GM10266 (cell line): Measurements from ENCODE around the gene KRT9.

Source experiments
- DNase-seq: peaks from one replicate; pipeline ENCODE4 v3.0.0; 2012; ENCODE audit errors: extremely low spot score
- TF ChIP-seq, protein P1 (sequence below): IDR thresholded peaks from 2 replicates; pipeline ENCODE4 v1.5.1; 2012; ENCODE audit warnings: mild to moderate bottlenecking, low read depth; ENCODE audit not compliant: control insufficient read depth, insufficient read depth; ENCODE audit errors: missing control alignments

KRT9 gene

GRCh38 chr17:41519501-41520224 is 52.2 kb downstream of the KRT9 start:
- no peak for DNase-seq
- TF ChIP-seq, protein P1, sequence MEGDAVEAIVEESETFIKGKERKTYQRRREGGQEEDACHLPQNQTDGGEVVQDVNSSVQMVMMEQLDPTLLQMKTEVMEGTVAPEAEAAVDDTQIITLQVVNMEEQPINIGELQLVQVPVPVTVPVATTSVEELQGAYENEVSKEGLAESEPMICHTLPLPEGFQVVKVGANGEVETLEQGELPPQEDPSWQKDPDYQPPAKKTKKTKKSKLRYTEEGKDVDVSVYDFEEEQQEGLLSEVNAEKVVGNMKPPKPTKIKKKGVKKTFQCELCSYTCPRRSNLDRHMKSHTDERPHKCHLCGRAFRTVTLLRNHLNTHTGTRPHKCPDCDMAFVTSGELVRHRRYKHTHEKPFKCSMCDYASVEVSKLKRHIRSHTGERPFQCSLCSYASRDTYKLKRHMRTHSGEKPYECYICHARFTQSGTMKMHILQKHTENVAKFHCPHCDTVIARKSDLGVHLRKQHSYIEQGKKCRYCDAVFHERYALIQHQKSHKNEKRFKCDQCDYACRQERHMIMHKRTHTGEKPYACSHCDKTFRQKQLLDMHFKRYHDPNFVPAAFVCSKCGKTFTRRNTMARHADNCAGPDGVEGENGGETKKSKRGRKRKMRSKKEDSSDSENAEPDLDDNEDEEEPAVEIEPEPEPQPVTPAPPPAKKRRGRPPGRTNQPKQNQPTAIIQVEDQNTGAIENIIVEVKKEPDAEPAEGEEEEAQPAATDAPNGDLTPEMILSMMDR = no peak

DNA sequence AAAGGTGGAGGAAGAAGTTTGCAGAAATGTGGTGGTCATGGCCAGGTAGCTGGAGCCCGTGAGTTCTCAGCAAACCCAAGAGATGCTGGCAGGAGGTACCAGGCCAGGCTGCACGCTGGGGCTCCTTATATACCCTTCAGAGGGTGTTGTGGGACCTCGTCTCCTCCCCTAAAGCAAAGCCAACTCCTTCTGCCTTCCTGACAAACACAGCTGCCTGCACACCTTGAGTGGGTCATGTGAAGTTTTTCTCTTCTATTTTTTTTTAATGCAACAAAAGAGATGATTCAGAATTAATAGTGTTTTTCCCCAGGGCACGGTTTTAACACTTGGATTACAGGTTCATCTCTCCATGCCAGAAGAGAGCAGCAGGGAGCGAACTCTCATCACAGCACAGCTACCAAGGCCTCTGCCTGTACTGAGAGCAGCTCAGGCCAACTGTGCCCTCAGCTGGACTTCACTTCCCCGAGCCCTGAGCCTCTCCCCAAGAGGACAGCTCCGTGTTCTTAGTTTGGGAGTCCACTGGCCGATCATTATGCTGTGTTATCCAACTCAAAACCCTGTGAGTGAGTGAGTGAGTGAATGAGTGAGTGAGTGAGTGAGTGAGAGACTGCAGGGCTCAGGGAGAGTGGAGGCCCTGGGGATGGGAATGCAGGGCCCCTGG is 52.9 kb downstream of the KRT9 start, which contains the start of gene KRT15:
TSS of gene KRT15 (minus strand) at position 102 of the 661 bp plus-strand sequence. CDS start at position 39, 63 bp downstream.
- no peak for DNase-seq
- TF ChIP-seq, protein P1 = no peak

DNA sequence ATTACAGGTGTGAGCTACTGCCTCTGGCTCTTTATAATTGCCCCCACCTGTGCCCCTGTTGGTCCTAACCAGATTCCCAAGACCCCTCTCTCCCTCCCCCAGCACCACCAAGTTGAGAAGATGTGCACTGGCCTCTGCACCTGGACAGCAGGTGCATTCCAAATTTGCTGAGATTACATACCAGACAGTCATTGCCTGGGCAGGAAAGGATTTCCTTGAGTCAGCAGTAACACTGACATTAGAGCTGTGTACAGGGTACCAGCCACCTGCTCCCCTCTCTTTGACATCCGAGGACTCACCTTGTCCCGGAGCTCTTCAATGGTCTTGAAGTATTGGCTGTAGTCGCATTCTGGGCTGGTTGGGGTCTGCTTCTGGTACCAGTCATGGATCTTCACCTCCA is 53.8 kb downstream of the KRT9 start:
- DNase-seq = no peak
- TF ChIP-seq, protein P1 = no peak

DNA sequence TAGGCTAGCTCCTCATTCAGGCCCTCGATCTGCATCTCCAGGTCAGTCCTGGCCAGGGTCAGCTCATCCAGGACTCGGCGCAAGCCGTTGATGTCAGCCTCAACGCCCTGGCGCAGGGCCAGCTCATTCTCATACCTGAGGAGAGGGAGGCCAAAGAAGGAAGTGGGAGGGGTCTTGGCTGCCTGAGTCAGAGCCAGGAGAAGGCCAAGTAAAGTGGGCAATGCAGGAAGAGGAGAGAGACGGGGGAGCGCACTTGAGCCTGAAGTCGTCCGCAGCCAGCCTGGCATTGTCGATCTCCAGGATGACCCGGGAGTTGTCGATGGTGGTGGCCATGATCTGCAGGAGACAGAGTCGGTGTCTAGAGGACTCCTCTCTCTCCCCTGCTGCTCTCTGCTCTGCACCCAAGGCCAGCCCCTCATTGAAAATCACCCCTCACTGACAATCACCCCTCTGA is 55.0 kb downstream of the KRT9 start:
- TF ChIP-seq, protein P1 = no peak
- no peak for DNase-seq

GRCh38 chr17:41516147-41516829 is 55.6 kb downstream of the KRT9 start:
- no peak for DNase-seq

More at GRCh38 chr17:41516147-41516829, 55.6 kb downstream of the KRT9 start:
- TF ChIP-seq, protein P1 = no peak
